Heart left ventricle (tissue), 16 donors: ENCODE data around the gene VWC2. TPM values are rescaled to one million over a fixed set of nuclear protein-coding genes. Genes with fewer than 3 reads are reported as not detected.

ENCODE experiments used
- ATAC-seq, 4 donors: fragments of 200-7000 bp; cut with Tn5 transposase; one replicate each; pipeline ENCODE4 v1.9.1; 2020 to 2022; ENCODE audit warnings: moderate library complexity in 4 of 4, mild to moderate bottlenecking in 3 of 4, moderate number of reproducible peaks in 1 of 4
- DNase-seq, 5 donors: peaks; one replicate each; pipeline ENCODE4 v3.0.0-alpha.2; 2020
- H3K27ac ChIP-seq, 12 donors: fragments of 200-600 bp; sonication (generic) in 4 of 12; one replicate each; pipeline versions ENCODE4 v1.5.0 to v1.8.0; 2016 to 2022; ENCODE audit warnings: mild to moderate bottlenecking in 2 of 12
- H3K27me3 ChIP-seq, 9 donors: fragments of 200-600 bp; sonication (generic) in 2 of 9; one replicate each; pipeline versions ENCODE4 v1.5.1 to v1.8.0; 2016 to 2022; ENCODE audit warnings: mild to moderate bottlenecking in 3 of 9
- H3K36me3 ChIP-seq, 9 donors: fragments of 200-600 bp; sonication (generic) in 2 of 9; one replicate each; pipeline versions ENCODE4 v1.5.0 to v1.8.0; 2018 to 2022; ENCODE audit warnings: mild to moderate bottlenecking in 2 of 9
- H3K4me1 ChIP-seq, 12 donors: fragments of 200-600 bp; sonication (generic) in 4 of 12; one replicate each; pipeline versions ENCODE4 v1.5.0 to v1.8.0; 2016 to 2022; ENCODE audit warnings: mild to moderate bottlenecking in 3 of 12
- H3K4me3 ChIP-seq, 12 donors: fragments of 200-600 bp; sonication (generic) in 4 of 12; one replicate each; pipeline versions ENCODE4 v1.5.0 to v1.8.0; 2017 to 2022; ENCODE audit warnings: mild to moderate bottlenecking in 9 of 12, moderate library complexity in 4 of 12
- H3K9me3 ChIP-seq, 12 donors: fragments of 200-600 bp; sonication (generic) in 4 of 12; one replicate each; pipeline versions ENCODE4 v1.5.0 to v1.8.0; 2016 to 2022; ENCODE audit warnings: mild to moderate bottlenecking in 1 of 12
- POLR2A ChIP-seq, 2 donors: fragments of 450-650 bp; IDR thresholded peaks; one replicate each; pipeline ENCODE4 v1.6.1; 2017; ENCODE audit warnings: antibody characterized with exemption in 2 of 2, mild to moderate bottlenecking in 2 of 2, moderate library complexity in 2 of 2
- WGBS, 4 donors: extraction: QIAGEN DNeasy Blood & Tissue Kit in 2 of 4; methylation state at CpG; one replicate each; pipeline versions ENCODE4 v1.1.5 to v1.1.7; 2013 to 2018; 5-methylcytosine and 5-hydroxymethylcytosine counted together
- intact Hi-C, 10 donors: fragments of 100-400 bp; cut with DNase I; formaldehyde crosslinking; loops; one replicate each; pipeline versions ENCODE4 v1.11.1 to v1.14.2; 2022
- polyA plus RNA-seq, 2 donors: library from polyadenylated mRNA; stranded (reverse); fragments of 200-250 nt; gene quantifications; one replicate each; pipeline ENCODE4 v1.2.3, GENCODE V29; 2013
- total RNA-seq, 9 donors: library from RNA; depleted of rRNA in 2 of 9; stranded (reverse); fragments of >200 nt in 2 of 9; fragmentation: NEBNext Ultra II Directional in 3 of 9; extraction: Animal tissue kit (Norgen Biotek cat#: 25700) in 3 of 9; gene quantifications; one replicate each; pipeline versions ENCODE4 v1.1.0 to v1.2.4, GENCODE V29; 2016 to 2023
- TF ChIP-seq, protein P1 (sequence below), 12 donors: fragments of 200-600 bp; sonication (generic) in 4 of 12; IDR thresholded peaks; one replicate each; pipeline versions ENCODE4 v1.5.0 to v1.8.0; 2018 to 2022; ENCODE audit warnings: antibody characterized with exemption in 12 of 12, mild to moderate bottlenecking in 5 of 12
- donor health status: ischemic (EF 13 %, LVEDD 7.1; RV severe dilation, severe dysfunction).
- donor health status: healthy with polysubstance abuse.
- donor health status: DM: no; HTN: yes; CAD: no.
- donor health status: DM: no; HTN: no; CAD: no.
- donor health status: ischemic (EF 25% LVEDD 6.9; RV normal size, moderate dysfunction).
- donor health status: ischemic (EF 25% LVEDD 5.7; RV mildly dilated, moderate dysfunction).
- donor health status: healthy.
- donor health status: DM: yes; HTN: yes; CAD: no.
- donor health status: ischemic (EF 35%, LVEDD 5.7; RV mildly dilated, moderate dysfunction).
- donor health status: nonischemic (EF 11% LVEDD 7.7; RV severe dilation, severe dysfunction).
- donor health status: DM: yes; HTN: yes; CAD: no.
- donor health status: PGD.
- donor health status: ischemic (EF 29% LVEDD 5.4; RV normal size, mild dysfunction).
- donor health status: nonischemic (EF 23%, LVEDD 6.1; RV moderate dilation, normal function).

Gene VWC2
- total and polyA plus RNA-seq, 11 donors = 2.3 to 10.1 (median 6.7) TPM

DNA sequence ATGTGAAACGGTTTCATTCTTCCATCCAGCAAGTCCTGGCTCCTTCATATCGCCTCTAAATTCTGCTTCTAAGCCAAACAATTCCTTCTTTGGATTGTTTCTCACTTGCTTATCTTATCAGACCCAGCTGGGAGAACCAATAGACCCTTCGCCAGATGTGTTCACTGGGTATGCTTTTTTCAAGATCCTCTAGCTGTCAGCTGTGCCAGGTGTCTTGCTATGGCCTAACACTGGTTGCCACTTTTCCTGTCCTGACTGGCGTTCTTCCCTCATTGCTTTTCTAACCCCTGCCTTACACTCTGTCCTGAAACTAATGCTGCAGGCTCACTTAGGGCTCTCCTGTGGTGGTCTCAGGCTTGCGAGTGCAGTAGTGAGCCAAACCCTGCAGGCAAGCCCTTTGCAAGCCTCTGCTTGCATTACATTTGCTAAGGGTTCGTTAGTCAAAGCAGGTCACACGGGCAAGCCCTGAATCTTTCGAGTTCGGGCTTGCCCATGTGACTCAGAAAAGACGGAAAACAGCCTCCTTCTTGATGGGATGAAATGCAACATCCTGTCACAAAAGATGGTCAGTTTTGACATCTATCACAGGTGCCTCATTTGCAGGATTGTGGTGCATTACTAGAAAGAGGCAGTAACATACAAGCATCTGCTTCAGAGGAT is 92.8 kb downstream of the VWC2 start:
- no peaks in the 10 kb centered on the region for H3K27me3 ChIP-seq
- no peak overlapping the region for H3K4me3 ChIP-seq
- peak in 1 of 5 donors; percentile 41 for DNase-seq
- 23 to 34% (median 29%) methylated on average over 10 of the region's 10 CpGs for WGBS, 4 donors
- peak overlapping the region in 1 of 12 donors; percentile 21 for H3K27ac ChIP-seq
- peaks cover 0 to 7% (median 0%) of the 10 kb centered on the region in 12 donors for H3K9me3 ChIP-seq
- peaks cover 0 to 15% (median 5%) of the 10 kb centered on the region in 12 donors for H3K4me1 ChIP-seq
- H3K36me3 ChIP-seq = no peaks in the 10 kb centered on the region
- peak; percentile 65 to 90 (median 78) for ATAC-seq
- no peak for TF ChIP-seq POLR2A (IDR thresholded peaks at IDR 0.05)
- TF ChIP-seq, protein P1, sequence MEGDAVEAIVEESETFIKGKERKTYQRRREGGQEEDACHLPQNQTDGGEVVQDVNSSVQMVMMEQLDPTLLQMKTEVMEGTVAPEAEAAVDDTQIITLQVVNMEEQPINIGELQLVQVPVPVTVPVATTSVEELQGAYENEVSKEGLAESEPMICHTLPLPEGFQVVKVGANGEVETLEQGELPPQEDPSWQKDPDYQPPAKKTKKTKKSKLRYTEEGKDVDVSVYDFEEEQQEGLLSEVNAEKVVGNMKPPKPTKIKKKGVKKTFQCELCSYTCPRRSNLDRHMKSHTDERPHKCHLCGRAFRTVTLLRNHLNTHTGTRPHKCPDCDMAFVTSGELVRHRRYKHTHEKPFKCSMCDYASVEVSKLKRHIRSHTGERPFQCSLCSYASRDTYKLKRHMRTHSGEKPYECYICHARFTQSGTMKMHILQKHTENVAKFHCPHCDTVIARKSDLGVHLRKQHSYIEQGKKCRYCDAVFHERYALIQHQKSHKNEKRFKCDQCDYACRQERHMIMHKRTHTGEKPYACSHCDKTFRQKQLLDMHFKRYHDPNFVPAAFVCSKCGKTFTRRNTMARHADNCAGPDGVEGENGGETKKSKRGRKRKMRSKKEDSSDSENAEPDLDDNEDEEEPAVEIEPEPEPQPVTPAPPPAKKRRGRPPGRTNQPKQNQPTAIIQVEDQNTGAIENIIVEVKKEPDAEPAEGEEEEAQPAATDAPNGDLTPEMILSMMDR (IDR thresholded peaks at IDR 0.05) = no peak
- intact Hi-C loops = no loop called here

GRCh38 chr7:49866910-49867309 is 93.5 kb downstream of the VWC2 start:
- Histone ChIP-seq H3K27me3 (no peaks in the 10 kb centered on the region), H3K36me3 (no peaks in the 10 kb centered on the region), H3K4me1 (peaks cover 0 to 15% (median 5%) of the 10 kb centered on the region in 12 donors), H3K9me3 (peaks cover 0 to 10% (median 0%) of the 10 kb centered on the region in 12 donors), H3K27ac (no peak overlapping the region), H3K4me3 (no peak overlapping the region)
- 48 to 64% (median 61%) methylated on average over 5 of the region's 5 CpGs for WGBS, 4 donors
- peak in 1 of 4 donors; percentile 7 for ATAC-seq
- no peak for DNase-seq
- TF ChIP-seq POLR2A (IDR thresholded peaks at IDR 0.05) = no peak
- TF ChIP-seq, protein P1 (IDR thresholded peaks at IDR 0.05) = no peak
- intact Hi-C loops = no loop called here

DNA sequence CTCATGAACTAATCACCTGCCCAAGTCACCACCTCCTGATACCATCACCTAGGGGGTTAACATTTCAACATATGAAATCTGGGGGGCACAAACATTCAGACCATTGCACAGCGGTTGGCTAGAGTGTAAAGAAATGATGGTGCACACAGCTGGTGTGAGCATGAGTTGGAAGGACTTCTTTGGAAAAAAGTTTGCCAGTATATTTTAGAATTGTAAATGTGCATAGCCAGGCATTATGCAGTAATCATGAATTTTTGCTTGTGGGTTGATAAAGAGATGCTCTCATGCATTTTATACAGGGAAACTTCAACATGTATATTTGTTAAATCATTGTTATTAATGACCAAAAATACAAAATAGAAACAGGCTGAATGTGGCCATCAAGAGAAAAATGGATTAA is 100.0 kb downstream of the VWC2 start:
- H3K27ac ChIP-seq = no peak overlapping the region
- H3K4me3 ChIP-seq = no peak overlapping the region
- TF ChIP-seq, protein P1 (IDR thresholded peaks at IDR 0.05) = no peak
- no peak for TF ChIP-seq POLR2A (IDR thresholded peaks at IDR 0.05)
- H3K36me3 ChIP-seq = no peaks in the 10 kb centered on the region
- intact Hi-C loops = no loop called here
- H3K27me3 ChIP-seq = no peaks in the 10 kb centered on the region
- DNase-seq (no peak), ATAC-seq (no peak)
- peaks cover 0 to 4% (median 0%) of the 10 kb centered on the region in 12 donors for H3K4me1 ChIP-seq
- peaks cover 0 to 10% (median 0%) of the 10 kb centered on the region in 12 donors for H3K9me3 ChIP-seq
- 80 to 95% (median 91%) methylated on average over 1 of the region's 1 CpG for WGBS, 4 donors

DNA sequence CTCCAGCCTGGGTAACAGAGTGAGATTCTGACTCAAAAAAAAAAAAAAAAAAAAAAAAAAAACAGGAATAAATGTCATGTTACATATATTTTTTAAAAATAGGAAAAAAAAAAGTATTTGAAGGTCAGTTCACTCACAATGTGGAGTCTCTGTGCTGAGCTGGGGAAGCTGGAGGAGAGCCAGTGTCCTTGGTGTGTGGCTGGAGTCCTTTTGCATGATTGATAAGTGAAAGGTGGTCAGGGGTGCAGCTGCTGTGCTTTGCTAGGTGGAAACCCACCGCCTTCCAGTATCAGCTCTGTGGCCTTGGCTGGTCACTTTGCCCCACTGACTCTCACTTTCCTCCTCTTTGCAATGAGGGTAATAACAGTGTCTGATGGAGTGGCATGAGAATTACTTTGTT is 101.9 kb downstream of the VWC2 start:
- Histone ChIP-seq H3K36me3 (no peaks in the 10 kb centered on the region), H3K27ac (no peak overlapping the region), H3K9me3 (peaks cover 0 to 10% (median 0%) of the 10 kb centered on the region in 12 donors), H3K4me1 (peaks cover 0 to 7% (median 0%) of the 10 kb centered on the region in 12 donors), H3K4me3 (no peak overlapping the region), H3K27me3 (no peaks in the 10 kb centered on the region)
- ATAC-seq (peak in 1 of 4 donors; percentile 33), DNase-seq (no peak)
- 69 to 92% (median 84%) methylated on average over 1 of the region's 1 CpG for WGBS, 4 donors
- intact Hi-C loops = no loop called here
- TF ChIP-seq, protein P1 (IDR thresholded peaks at IDR 0.05) = no peak
- TF ChIP-seq POLR2A (IDR thresholded peaks at IDR 0.05) = no peak
